Endothelial cell of umbilical vein (primary cell): ENCODE data around the gene APBB2. TPM values are rescaled to one million over a fixed set of nuclear protein-coding genes. Genes with fewer than 3 reads are reported as not detected.

Experiments
- BruUV-seq: library from RNA; stranded (reverse); fragments of 400-500 nt; replicated peaks from 2 replicates; lab custom pipeline; 2021; lab: Mats Ljungman, UMichigan
- CTCF ChIA-PET: fragments of 300-600, 350-600 bp; sonication (Branson Sonifier 250); formaldehyde crosslinking; loops from one replicate; lab custom pipeline; 2021; ENCODE audit warnings: antibody characterized with exemption, inconsistent platforms; lab: Charles Lee
- POLR2A ChIA-PET: fragments of 300-600, 350-600 bp; sonication (Branson Sonifier 250); formaldehyde crosslinking; loops from one replicate; lab custom pipeline; 2021; ENCODE audit warnings: antibody characterized with exemption, inconsistent platforms; lab: Charles Lee
- DNase-seq: peaks from one replicate; pipeline ENCODE4 v3.0.0-alpha.2; 2011; ENCODE audit warnings: low read depth, low spot score
- FAIRE-seq: peaks from 2 replicates; lab custom pipeline; 2011; peaks lifted over from hg19 to GRCh38; lab: Jason Lieb, UNC
- H2AFZ ChIP-seq: 2 replicates; pipeline ENCODE4 v1.6.0; 2012; ENCODE audit warnings: low read depth, low read length, control low read depth, inconsistent platforms
- H3K27ac ChIP-seq: 2 replicates; pipeline ENCODE4 v1.5.1; 2011; ENCODE audit warnings: low read depth, mild to moderate bottlenecking, control low read depth, low read length, moderate library complexity; ENCODE audit not compliant: insufficient read depth
- H3K27me3 ChIP-seq, 2 experiments: 2 replicates each; pipeline versions ENCODE4 v1.6.0 to v1.6.1; 2011; ENCODE audit warnings: low read length in 2 of 2, mixed read lengths in 1 of 2; ENCODE audit not compliant: control insufficient read depth in 2 of 2, insufficient read depth in 2 of 2
- H3K36me3 ChIP-seq, 2 experiments: 2 replicates in 1 of 2; 3 replicates in 1 of 2; pipeline ENCODE4 v1.5.1; 2011; ENCODE audit warnings: low read length in 2 of 2, mild to moderate bottlenecking in 1 of 2, moderate library complexity in 1 of 2; ENCODE audit not compliant: control insufficient read depth in 2 of 2, insufficient read depth in 2 of 2; ENCODE audit errors: extremely low read depth in 1 of 2
- H3K4me1 ChIP-seq: 3 replicates; pipeline ENCODE4 v1.5.1; 2011; ENCODE audit warnings: mild to moderate bottlenecking, low read length; ENCODE audit not compliant: control insufficient read depth, insufficient read depth; ENCODE audit errors: extremely low read depth
- H3K4me2 ChIP-seq: 2 replicates; pipeline ENCODE4 v1.6.1; 2011; ENCODE audit warnings: low read length, control low read depth, mixed read lengths; ENCODE audit not compliant: insufficient read depth
- H3K4me3 ChIP-seq, 3 experiments: fragments of 200-600 bp in 1 of 3; sonication (generic), shearing (Covaris generic) in 1 of 3; replicated peaks in 1 of 3; 2 replicates each; pipeline ENCODE4 v1.5.1; 2011 to 2016; ENCODE audit warnings: control low read depth in 3 of 3, low read length in 3 of 3, mild to moderate bottlenecking in 2 of 3, inconsistent platforms in 1 of 3, low read depth in 1 of 3, moderate library complexity in 1 of 3; ENCODE audit not compliant: insufficient read depth in 1 of 3
- H3K79me2 ChIP-seq: 2 replicates; pipeline ENCODE4 v1.6.0; 2012; ENCODE audit warnings: low read length, inconsistent platforms; ENCODE audit not compliant: control insufficient read depth, insufficient read depth
- H3K9ac ChIP-seq: replicated peaks from 2 replicates; pipeline ENCODE3; 2011; ENCODE audit warnings: low read length, control low read depth; ENCODE audit not compliant: insufficient read depth; ENCODE audit errors: extremely low read depth
- H3K9me1 ChIP-seq: replicated peaks from 3 replicates; pipeline ENCODE4 v1.6.0; 2011; ENCODE audit warnings: mild to moderate bottlenecking, low read length; ENCODE audit not compliant: control insufficient read depth, insufficient read depth; ENCODE audit errors: extremely low read depth
- H3K9me3 ChIP-seq: replicated peaks from 2 replicates; pipeline ENCODE4 v1.5.1; 2012; ENCODE audit warnings: low read length, inconsistent platforms; ENCODE audit not compliant: control insufficient read depth, insufficient read depth
- H4K20me1 ChIP-seq: replicated peaks from 2 replicates; pipeline ENCODE3; 2011; ENCODE audit warnings: mild to moderate bottlenecking, low read length; ENCODE audit not compliant: control insufficient read depth, insufficient read depth; ENCODE audit errors: extremely low read depth
- CTCF ChIP-seq, 2 donors: IDR thresholded peaks; 1 replicate in 1 of 2; 2 replicates in 1 of 2; pipeline ENCODE4 v1.5.1; 2011; ENCODE audit warnings: low read length in 2 of 2, mild to moderate bottlenecking in 2 of 2, moderate library complexity in 2 of 2, control low read depth in 1 of 2, inconsistent platforms in 1 of 2, low read depth in 1 of 2; ENCODE audit not compliant: insufficient read depth in 1 of 2; ENCODE audit errors: extremely low read depth in 1 of 2
- POLR2A ChIP-seq: IDR thresholded peaks from 2 replicates; pipeline ENCODE4 v1.6.1; 2012; ENCODE audit warnings: low read depth, mild to moderate bottlenecking, control low read depth, low read length
- POLR2AphosphoS5 ChIP-seq: IDR thresholded peaks from 2 replicates; pipeline ENCODE4 v1.6.1; 2012; ENCODE audit warnings: low read depth, mild to moderate bottlenecking, control low read depth, low read length, moderate library complexity; ENCODE audit not compliant: insufficient read depth
- dilution Hi-C: fragments of 300-500 bp; cut with MboI; formaldehyde crosslinking; loops from one replicate; pipeline ENCODE4 v1.15.0; 2019; ENCODE audit warnings: low sequenced_read_pairs; ENCODE audit not compliant: extremely low pct_ligation_motif_present
- intact Hi-C: fragments of 100-400 bp; cut with micrococcal nuclease; formaldehyde crosslinking; loops from one replicate; pipeline ENCODE4 v1.10.0; 2022
- polyA plus RNA-seq, 4 experiments: library from polyadenylated mRNA; depleted of rRNA in 3 of 4; stranded (reverse) in 3 of 4; unstranded in 1 of 4; fragments of >200 nt; gene quantifications; 2 replicates each; pipeline versions ENCODE4 v1.2.1 to v1.2.3, GENCODE V29; 2011 to 2012; ENCODE audit warnings: missing spikeins in 1 of 4
- total RNA-seq: library from RNA; stranded (reverse); gene quantifications from 2 replicates; pipeline ENCODE4 v1.2.3, GENCODE V29; 2021

Gene APBB2
- total and polyA plus RNA-seq, 2 donors (not counting 3 experiments of a cell fraction or from before 2014, with no cell fraction given) = 79.8 to 124 TPM

- dilution Hi-C loops = no loop called here
- Histone ChIP-seq H3K79me2 (peaks cover 100% of the 10 kb centered on the region), H3K9me3 (no peaks in the 10 kb centered on the region), H3K4me1 (peaks cover 59% of the 10 kb centered on the region), H4K20me1 (no peaks in the 10 kb centered on the region), H3K9me1 (no peaks in the 10 kb centered on the region), H2AFZ (no peak overlapping the region), H3K36me3 (no peaks in the 10 kb centered on the region), H3K4me2 (peak overlapping the region; percentile 63), H3K27ac (peak overlapping the region; percentile 60), H3K4me3 (no peak overlapping the region), H3K9ac (peak overlapping the region; percentile 36), H3K27me3 (no peaks in the 10 kb centered on the region)
- ChIA-PET CTCF (interaction anchor here (0.9 to 2.2 kb wide), 5 partner anchors 18 to 202 kb away, joined by 3 to 8 read pairs (median 3); partner anchors contain the start of gene APBB2), POLR2A (interaction anchor here (0.6 kb wide), 1 partner anchor 78 kb away, joined by 3 read pairs; no protein-coding TSS in a partner anchor)
- DNase-seq (peak; percentile 84), FAIRE-seq (peak; percentile 54)
- TSS peak; percentile 27 for BruUV-seq
- TF ChIP-seq POLR2A (peak; percentile 7), POLR2AphosphoS5 (peak; percentile 76), CTCF (IDR thresholded peaks at IDR 0.05; ENCODE audit: extremely low read depth in 1 of 2, insufficient read depth in 1 of 2, low read depth in 1 of 2, low read length in 2 of 2) (no peak)
- intact Hi-C loops = loop anchor here (2.0 kb wide), 1 partner anchor 14 kb away; no protein-coding TSS in a partner anchor
These were observed 35.7 kb downstream of the APBB2 start for GRCh38 chr4:41178372-41179370.
